HepG2 (cell line): ENCODE results near the gene CNOT1. TPM values are rescaled to one million over a fixed set of nuclear protein-coding genes. Genes with fewer than 3 reads are reported as not detected.

Experiments
- AGO2 ChIP-seq: fragments of 200-400 bp; formaldehyde crosslinking; optimal IDR thresholded peaks from 2 replicates; pipeline ENCODE3; 2017; ENCODE audit warnings: mild to moderate bottlenecking, low read depth, low read length, moderate library complexity
- ATF7-NPFF ChIP-seq: sonication (generic); formaldehyde crosslinking; IDR thresholded peaks from 2 replicates; pipeline ENCODE4 v1.8.1; 2023; ENCODE audit warnings: mild to moderate bottlenecking, low read depth, missing genetic modification reagents, moderate library complexity
- GLI4 ChIP-seq: sonication (generic); formaldehyde crosslinking; IDR thresholded peaks from 2 replicates; pipeline ENCODE4 v1.5.1; 2020; ENCODE audit warnings: missing genetic modification reagents, mild to moderate bottlenecking, moderate library complexity, borderline replicate concordance
- MTF1 ChIP-seq: sonication (generic); formaldehyde crosslinking; IDR thresholded peaks from 2 replicates; pipeline ENCODE4 v1.5.0; 2020; ENCODE audit warnings: missing genetic modification reagents
- MYC ChIP-seq: sonication (generic); formaldehyde crosslinking; IDR thresholded peaks from 2 replicates; pipeline ENCODE4 v1.9.0; 2021; ENCODE audit warnings: missing genetic modification reagents, borderline replicate concordance
- NCOA2 ChIP-seq: sonication (generic); formaldehyde crosslinking; IDR thresholded peaks from 2 replicates; pipeline ENCODE4 v1.8.0; 2022; ENCODE audit warnings: inconsistent platforms
- SAP130 ChIP-seq: IDR thresholded peaks from 2 replicates; pipeline ENCODE4 v1.6.1; 2016; ENCODE audit warnings: low read depth
- SOX6 ChIP-seq, 2 experiments: fragments of 450-650 bp in 1 of 2; sonication (generic) in 1 of 2; formaldehyde crosslinking in 1 of 2; IDR thresholded peaks; 2 replicates each; pipeline versions ENCODE4 v1.4.0 to v1.6.1; 2017 to 2020; ENCODE audit warnings: antibody characterized with exemption in 1 of 2, mild to moderate bottlenecking in 1 of 2, missing genetic modification reagents in 1 of 2
- STAT5B ChIP-seq: sonication (generic); formaldehyde crosslinking; IDR thresholded peaks from 2 replicates; pipeline ENCODE4 v1.4.0; 2020; ENCODE audit warnings: missing genetic modification reagents
- ZBTB2 ChIP-seq: sonication (generic); formaldehyde crosslinking; IDR thresholded peaks from 2 replicates; pipeline ENCODE4 v1.8.0; 2022; ENCODE audit warnings: low read depth, missing genetic modification reagents
- ZNF138 ChIP-seq: sonication (generic); formaldehyde crosslinking; IDR thresholded peaks from 2 replicates; pipeline ENCODE4 v1.5.0; 2020; ENCODE audit warnings: mild to moderate bottlenecking, low read depth, missing genetic modification reagents
- ZNF331 ChIP-seq: sonication (generic); formaldehyde crosslinking; IDR thresholded peaks from 2 replicates; pipeline ENCODE4 v1.4.0; 2020; ENCODE audit warnings: missing genetic modification reagents
- ZNF468 ChIP-seq: sonication (generic); formaldehyde crosslinking; IDR thresholded peaks from 2 replicates; pipeline ENCODE4 v1.8.0; 2022; ENCODE audit warnings: mild to moderate bottlenecking, moderate library complexity, missing genetic modification reagents
- ZNF484 ChIP-seq: sonication (generic); formaldehyde crosslinking; IDR thresholded peaks from 2 replicates; pipeline ENCODE4 v1.5.1; 2020; ENCODE audit warnings: mild to moderate bottlenecking, low read depth, missing genetic modification reagents, borderline replicate concordance
- ZNF543 ChIP-seq: sonication (generic); formaldehyde crosslinking; IDR thresholded peaks from 2 replicates; pipeline ENCODE4 v1.4.0; 2020; ENCODE audit warnings: mild to moderate bottlenecking, missing genetic modification reagents
- ZNF615 ChIP-seq: sonication (generic); formaldehyde crosslinking; IDR thresholded peaks from 2 replicates; pipeline ENCODE4 v1.5.0; 2020; ENCODE audit warnings: mild to moderate bottlenecking, missing genetic modification reagents, borderline replicate concordance
- ZNF841 ChIP-seq: sonication (generic); formaldehyde crosslinking; IDR thresholded peaks from 2 replicates; pipeline ENCODE4 v1.8.1; 2023; ENCODE audit warnings: missing genetic modification reagents, borderline replicate concordance
- ZNF878 ChIP-seq: sonication (generic); formaldehyde crosslinking; IDR thresholded peaks from 2 replicates; pipeline ENCODE4 v1.8.1; 2023; ENCODE audit warnings: mild to moderate bottlenecking, missing genetic modification reagents, moderate library complexity
- polyA plus RNA-seq, 8 experiments: library from polyadenylated mRNA; depleted of rRNA in 3 of 8; stranded (reverse) in 7 of 8; unstranded in 1 of 8; fragments of >200 nt; fragmentation: Illumina TruSeq in 4 of 8; extraction: Trizol in 4 of 8; gene quantifications; 2 replicates each; pipeline versions ENCODE4 v1.2.1 to v1.2.3, GENCODE V29; 2011 to 2016; ENCODE audit warnings: low read depth in 4 of 8, missing spikeins in 1 of 8, mixed read lengths in 1 of 8; ENCODE audit not compliant: insufficient read depth in 1 of 8
- total RNA-seq, 5 experiments: library from RNA; depleted of rRNA; stranded (reverse); fragments of >200 nt; fragmentation: Illumina TruSeq; extraction: Trizol; gene quantifications; 2 replicates each; pipeline ENCODE4 v1.2.3, GENCODE V29; 2016; ENCODE audit warnings: low read depth in 1 of 5
- TF ChIP-seq, protein P1 (sequence below): IDR thresholded peaks from 2 replicates; pipeline ENCODE4 v1.6.1; 2012; ENCODE audit warnings: low read depth, low read length, improper control_type of control experiment
- TF ChIP-seq, protein P2 (sequence below): sonication (generic); formaldehyde crosslinking; IDR thresholded peaks from 2 replicates; pipeline ENCODE4 v1.5.0; 2020; ENCODE audit warnings: missing genetic modification reagents
- TF ChIP-seq, protein P3 (sequence below): sonication (generic); formaldehyde crosslinking; conservative IDR thresholded peaks from 2 replicates; pipeline ENCODE4 v1.4.0; 2020; ENCODE audit warnings: missing genetic modification reagents

CNOT1 gene
- total and polyA plus RNA-seq, 2 of the 13 experiments (the other 11 are each of a cell fraction or from before 2014, with no cell fraction given), result 188 to 232 TPM

- TF ChIP-seq GLI4 (CRISPR knock-in tag), result peak; percentile 15; the same call in 1 of the 2 replicates
- peak; percentile 35 for TF ChIP-seq NCOA2 (CRISPR knock-in tag)
- TF ChIP-seq, protein P1, sequence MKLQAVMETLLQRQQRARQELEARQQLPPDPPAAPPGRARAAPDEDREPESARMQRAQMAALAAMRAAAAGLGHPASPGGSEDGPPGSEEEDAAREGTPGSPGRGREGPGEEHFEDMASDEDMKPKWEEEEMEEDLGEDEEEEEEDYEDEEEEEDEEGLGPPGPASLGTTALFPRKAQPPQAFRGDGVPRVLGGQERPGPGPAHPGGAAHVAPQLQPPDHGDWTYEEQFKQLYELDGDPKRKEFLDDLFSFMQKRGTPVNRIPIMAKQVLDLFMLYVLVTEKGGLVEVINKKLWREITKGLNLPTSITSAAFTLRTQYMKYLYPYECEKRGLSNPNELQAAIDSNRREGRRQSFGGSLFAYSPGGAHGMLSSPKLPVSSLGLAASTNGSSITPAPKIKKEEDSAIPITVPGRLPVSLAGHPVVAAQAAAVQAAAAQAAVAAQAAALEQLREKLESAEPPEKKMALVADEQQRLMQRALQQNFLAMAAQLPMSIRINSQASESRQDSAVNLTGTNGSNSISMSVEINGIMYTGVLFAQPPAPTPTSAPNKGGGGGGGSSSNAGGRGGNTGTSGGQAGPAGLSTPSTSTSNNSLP, result peak; percentile 66
- TF ChIP-seq ZNF841 (CRISPR knock-in tag), result no peak
- peak; percentile 91 for TF ChIP-seq ZNF878
- TF ChIP-seq ZBTB2, result no peak
- peak; percentile 90 for TF ChIP-seq SAP130 (CRISPR knock-in tag)
- peak; percentile 34 for TF ChIP-seq ZNF331
- TF ChIP-seq MYC, result peak; percentile 86
- no peak; the same call in 1 of the 2 replicates for TF ChIP-seq STAT5B (CRISPR knock-in tag)
- TF ChIP-seq, protein P2, sequence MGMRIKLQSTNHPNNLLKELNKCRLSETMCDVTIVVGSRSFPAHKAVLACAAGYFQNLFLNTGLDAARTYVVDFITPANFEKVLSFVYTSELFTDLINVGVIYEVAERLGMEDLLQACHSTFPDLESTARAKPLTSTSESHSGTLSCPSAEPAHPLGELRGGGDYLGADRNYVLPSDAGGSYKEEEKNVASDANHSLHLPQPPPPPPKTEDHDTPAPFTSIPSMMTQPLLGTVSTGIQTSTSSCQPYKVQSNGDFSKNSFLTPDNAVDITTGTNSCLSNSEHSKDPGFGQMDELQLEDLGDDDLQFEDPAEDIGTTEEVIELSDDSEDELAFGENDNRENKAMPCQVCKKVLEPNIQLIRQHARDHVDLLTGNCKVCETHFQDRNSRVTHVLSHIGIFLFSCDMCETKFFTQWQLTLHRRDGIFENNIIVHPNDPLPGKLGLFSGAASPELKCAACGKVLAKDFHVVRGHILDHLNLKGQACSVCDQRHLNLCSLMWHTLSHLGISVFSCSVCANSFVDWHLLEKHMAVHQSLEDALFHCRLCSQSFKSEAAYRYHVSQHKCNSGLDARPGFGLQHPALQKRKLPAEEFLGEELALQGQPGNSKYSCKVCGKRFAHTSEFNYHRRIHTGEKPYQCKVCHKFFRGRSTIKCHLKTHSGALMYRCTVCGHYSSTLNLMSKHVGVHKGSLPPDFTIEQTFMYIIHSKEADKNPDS (CRISPR knock-in tag), result 0 out of 2 replicates have a peak, but pooled peaks have one; percentile 43
- TF ChIP-seq ZNF484 (CRISPR knock-in tag), result no peak
- no peak for TF ChIP-seq ZNF615 (CRISPR knock-in tag)
- peak; percentile 74; the same call in 1 of the 2 replicates for TF ChIP-seq ZNF138
- TF ChIP-seq ATF7-NPFF, result peak; percentile 58
- peak; percentile 75; the same call in 1 of the 2 replicates for TF ChIP-seq ZNF543 (CRISPR knock-in tag)
- peak; percentile 88; the same call in 1 of the 2 replicates for TF ChIP-seq ZNF468 (CRISPR knock-in tag)
- TF ChIP-seq, protein P3, sequence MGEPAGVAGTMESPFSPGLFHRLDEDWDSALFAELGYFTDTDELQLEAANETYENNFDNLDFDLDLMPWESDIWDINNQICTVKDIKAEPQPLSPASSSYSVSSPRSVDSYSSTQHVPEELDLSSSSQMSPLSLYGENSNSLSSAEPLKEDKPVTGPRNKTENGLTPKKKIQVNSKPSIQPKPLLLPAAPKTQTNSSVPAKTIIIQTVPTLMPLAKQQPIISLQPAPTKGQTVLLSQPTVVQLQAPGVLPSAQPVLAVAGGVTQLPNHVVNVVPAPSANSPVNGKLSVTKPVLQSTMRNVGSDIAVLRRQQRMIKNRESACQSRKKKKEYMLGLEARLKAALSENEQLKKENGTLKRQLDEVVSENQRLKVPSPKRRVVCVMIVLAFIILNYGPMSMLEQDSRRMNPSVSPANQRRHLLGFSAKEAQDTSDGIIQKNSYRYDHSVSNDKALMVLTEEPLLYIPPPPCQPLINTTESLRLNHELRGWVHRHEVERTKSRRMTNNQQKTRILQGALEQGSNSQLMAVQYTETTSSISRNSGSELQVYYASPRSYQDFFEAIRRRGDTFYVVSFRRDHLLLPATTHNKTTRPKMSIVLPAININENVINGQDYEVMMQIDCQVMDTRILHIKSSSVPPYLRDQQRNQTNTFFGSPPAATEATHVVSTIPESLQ (CRISPR knock-in tag), result no peak; the same call in 1 of the 2 replicates
- TF ChIP-seq AGO2, result peak; percentile 47
- TF ChIP-seq MTF1 (CRISPR knock-in tag), result 0 out of 2 replicates have a peak, but pooled peaks have one; percentile 62
- TF ChIP-seq SOX6 (IDR thresholded peaks at IDR 0.05), result no peak
- TF ChIP-seq SOX6 (CRISPR knock-in tag; IDR thresholded peaks at IDR 0.05), result peak; percentile 56
Observed at GRCh38 chr16:58629733-58630640, at the start of gene CNOT1 (continued).
